Measurements from ENCODE around the gene IRGQ. TPM values are rescaled to one million over a fixed set of nuclear protein-coding genes. Genes with fewer than 3 reads are reported as not detected.
"Not testable (repeated sequence)": the region's sequence is repeated elsewhere in the genome, so short reads cannot be mapped to it uniquely, and the experiment has no call there.

IRGQ gene
- total and polyA plus RNA-seq, 2 experiments from 2014 or later, result 8.4 to 49.6 TPM

DNA sequence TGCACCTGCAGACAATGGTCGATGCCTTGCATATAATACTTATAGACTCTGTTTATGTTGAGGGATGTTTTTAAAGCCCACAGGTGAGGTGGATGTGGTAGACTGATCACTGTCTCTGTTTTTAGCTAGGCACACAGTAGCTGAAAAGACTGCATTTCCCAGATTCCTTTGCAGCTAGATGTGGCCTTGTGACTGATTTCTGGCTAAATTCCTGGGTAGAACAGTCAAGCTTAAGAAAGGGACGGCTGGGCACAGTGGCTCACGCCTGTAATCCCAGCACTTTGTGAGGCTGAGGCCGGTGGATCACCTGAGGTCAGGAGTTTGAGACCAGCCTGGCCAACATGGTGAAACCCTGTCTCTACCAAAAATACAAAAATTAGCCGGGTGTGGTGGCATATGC is 4.4 kb upstream of the IRGQ start:
- not testable (repeated sequence) for H3K27me3 ChIP-seq (ENCODE audit: insufficient read depth); ATAC-seq; H2AFZ ChIP-seq; H3K36me3 ChIP-seq (ENCODE audit: insufficient read depth); H3K4me3 ChIP-seq; H3K9me2 ChIP-seq (ENCODE audit: insufficient read depth); H3K27ac ChIP-seq (ENCODE audit: low read depth); H3K4me2 ChIP-seq; H3K27ac Mint-ChIP-seq; H4K20me1 ChIP-seq (replicated peaks; ENCODE audit: insufficient read depth); H3K4me3 Mint-ChIP-seq; H3F3A ChIP-seq (replicated peaks; ENCODE audit: low read depth); H3K36me3 Mint-ChIP-seq (ENCODE audit: low read depth); DNase-seq (ENCODE audit: low spot score); H3K9me3 Mint-ChIP-seq
- H3K4me1 ChIP-seq (ENCODE audit: insufficient read depth), result peaks cover 10% of the 10 kb centered on the region
- H3K79me2 ChIP-seq (replicated peaks; ENCODE audit: insufficient read depth), result peaks cover 19% of the 10 kb centered on the region
- Mint-ChIP-seq H3K4me1 (peaks cover 11% of the 10 kb centered on the region), H3K27me3 (ENCODE audit: insufficient read depth, low read depth, poor library complexity) (peaks cover 16% of the 10 kb centered on the region)

DNA sequence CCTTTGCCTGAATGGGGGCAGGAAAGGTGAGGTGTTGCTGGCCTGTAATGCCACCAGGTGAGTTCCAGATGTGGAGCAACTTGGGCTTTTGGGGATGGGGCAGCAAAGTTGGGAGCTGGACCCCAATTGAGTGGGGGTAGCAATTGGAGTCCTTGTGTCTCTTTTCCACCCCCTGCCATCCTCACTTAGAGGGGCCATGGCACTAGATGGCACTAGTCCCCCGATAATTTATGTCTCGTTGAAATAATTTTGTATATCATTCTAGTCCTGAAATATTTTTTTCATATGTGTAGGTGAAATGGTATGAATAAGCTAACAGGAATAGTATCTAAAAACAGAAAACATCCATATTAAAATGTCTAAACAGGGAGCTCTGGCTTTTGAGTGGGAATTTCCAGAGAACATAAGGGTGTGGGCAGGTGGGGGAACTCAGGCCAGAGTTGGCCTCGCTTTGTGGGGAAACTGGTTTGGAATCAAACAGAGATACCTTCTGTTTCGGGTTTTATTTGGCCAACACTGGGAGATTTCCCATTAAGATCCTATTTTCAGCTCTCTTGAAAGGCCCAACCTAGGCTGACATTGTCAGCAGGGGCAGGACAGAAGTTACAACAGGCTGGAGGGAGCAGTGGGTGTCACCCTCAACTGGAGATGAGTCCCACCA is 3.8 kb upstream of the IRGQ start:
- peaks cover 2% of the 10 kb centered on the region; the same call in 2 of the 3 replicates for H3K9me3 Mint-ChIP-seq
- no peak for ATAC-seq
- H3K4me2 ChIP-seq, result no peak overlapping the region
- H3K4me1 Mint-ChIP-seq, result peaks cover 11% of the 10 kb centered on the region
- H3F3A ChIP-seq (replicated peaks; ENCODE audit: low read depth), result 0 out of 2 replicates have a peak, but pooled peaks cover 7% of the 10 kb centered on the region
- H4K20me1 ChIP-seq (replicated peaks; ENCODE audit: insufficient read depth), result no peaks in the 10 kb centered on the region
- H3K27me3 Mint-ChIP-seq (ENCODE audit: insufficient read depth, low read depth, poor library complexity), result peaks cover 14% of the 10 kb centered on the region
- TF ChIP-seq CTCF (conservative IDR thresholded peaks at IDR 0.05; ENCODE audit: low read depth in 2 of 2) (peak in 1 of 2 experiments; percentile 21; a peak in 1 of 4 replicates), NANOG (IDR thresholded peaks at IDR 0.05; ENCODE audit: borderline replicate concordance) (no peak)
- no peaks in the 10 kb centered on the region for H3K27me3 ChIP-seq (ENCODE audit: insufficient read depth)
- DNase-seq (ENCODE audit: low spot score), result no peak
- peaks cover 4% of the 10 kb centered on the region for H3K36me3 Mint-ChIP-seq (ENCODE audit: low read depth)
- H3K27ac Mint-ChIP-seq, result no peak overlapping the region
- H3K36me3 ChIP-seq (ENCODE audit: insufficient read depth), result no peaks in the 10 kb centered on the region
- H3K79me2 ChIP-seq (replicated peaks; ENCODE audit: insufficient read depth), result peaks cover 19% of the 10 kb centered on the region
- H2AFZ ChIP-seq, result no peak overlapping the region
- H3K4me1 ChIP-seq (ENCODE audit: insufficient read depth), result peaks cover 10% of the 10 kb centered on the region
- H3K9me2 ChIP-seq (ENCODE audit: insufficient read depth), result no peaks in the 10 kb centered on the region
- H3K4me3 Mint-ChIP-seq, result no peak overlapping the region
- no peak overlapping the region for H3K27ac ChIP-seq (ENCODE audit: low read depth)
- H3K4me3 ChIP-seq, result no peak overlapping the region

- H3K4me1 ChIP-seq (ENCODE audit: insufficient read depth), result peaks cover 10% of the 10 kb centered on the region
- Mint-ChIP-seq H3K27me3 (ENCODE audit: insufficient read depth, low read depth, poor library complexity) (peaks cover 14% of the 10 kb centered on the region), H3K9me3 (peaks cover 2% of the 10 kb centered on the region; the same call in 2 of the 3 replicates), H3K27ac (no peak overlapping the region), H3K4me3 (peak overlapping the region; percentile 16; the same call in 1 of the 3 replicates), H3K4me1 (peaks cover 14% of the 10 kb centered on the region), H3K36me3 (ENCODE audit: low read depth) (peaks cover 9% of the 10 kb centered on the region)
- H3K36me3 ChIP-seq (ENCODE audit: insufficient read depth), result peaks cover 7% of the 10 kb centered on the region; the same call in 1 of the 2 replicates
- H3K9me2 ChIP-seq (ENCODE audit: insufficient read depth), result no peaks in the 10 kb centered on the region
- ATAC-seq, result no peak
- no peak for DNase-seq (ENCODE audit: low spot score)
- H2AFZ ChIP-seq, result no peak overlapping the region
- no peak overlapping the region for H3K4me2 ChIP-seq
- no peaks in the 10 kb centered on the region for H3K27me3 ChIP-seq (ENCODE audit: insufficient read depth)
- 0 out of 2 replicates have a peak, but pooled peaks cover 11% of the 10 kb centered on the region for H3F3A ChIP-seq (replicated peaks; ENCODE audit: low read depth)
- peaks cover 8% of the 10 kb centered on the region; the same call in 1 of the 2 replicates for H4K20me1 ChIP-seq (replicated peaks; ENCODE audit: insufficient read depth)
- H3K4me3 ChIP-seq, result no peak overlapping the region
- H3K79me2 ChIP-seq (replicated peaks; ENCODE audit: insufficient read depth), result peaks cover 23% of the 10 kb centered on the region
- no peak overlapping the region for H3K27ac ChIP-seq (ENCODE audit: low read depth)
- TF ChIP-seq NANOG (IDR thresholded peaks at IDR 0.05; ENCODE audit: borderline replicate concordance), result no peak
- TF ChIP-seq JUNB (IDR thresholded peaks at IDR 0.05; ENCODE audit: unreplicated experiment), result no peak
- TF ChIP-seq, protein P1, sequence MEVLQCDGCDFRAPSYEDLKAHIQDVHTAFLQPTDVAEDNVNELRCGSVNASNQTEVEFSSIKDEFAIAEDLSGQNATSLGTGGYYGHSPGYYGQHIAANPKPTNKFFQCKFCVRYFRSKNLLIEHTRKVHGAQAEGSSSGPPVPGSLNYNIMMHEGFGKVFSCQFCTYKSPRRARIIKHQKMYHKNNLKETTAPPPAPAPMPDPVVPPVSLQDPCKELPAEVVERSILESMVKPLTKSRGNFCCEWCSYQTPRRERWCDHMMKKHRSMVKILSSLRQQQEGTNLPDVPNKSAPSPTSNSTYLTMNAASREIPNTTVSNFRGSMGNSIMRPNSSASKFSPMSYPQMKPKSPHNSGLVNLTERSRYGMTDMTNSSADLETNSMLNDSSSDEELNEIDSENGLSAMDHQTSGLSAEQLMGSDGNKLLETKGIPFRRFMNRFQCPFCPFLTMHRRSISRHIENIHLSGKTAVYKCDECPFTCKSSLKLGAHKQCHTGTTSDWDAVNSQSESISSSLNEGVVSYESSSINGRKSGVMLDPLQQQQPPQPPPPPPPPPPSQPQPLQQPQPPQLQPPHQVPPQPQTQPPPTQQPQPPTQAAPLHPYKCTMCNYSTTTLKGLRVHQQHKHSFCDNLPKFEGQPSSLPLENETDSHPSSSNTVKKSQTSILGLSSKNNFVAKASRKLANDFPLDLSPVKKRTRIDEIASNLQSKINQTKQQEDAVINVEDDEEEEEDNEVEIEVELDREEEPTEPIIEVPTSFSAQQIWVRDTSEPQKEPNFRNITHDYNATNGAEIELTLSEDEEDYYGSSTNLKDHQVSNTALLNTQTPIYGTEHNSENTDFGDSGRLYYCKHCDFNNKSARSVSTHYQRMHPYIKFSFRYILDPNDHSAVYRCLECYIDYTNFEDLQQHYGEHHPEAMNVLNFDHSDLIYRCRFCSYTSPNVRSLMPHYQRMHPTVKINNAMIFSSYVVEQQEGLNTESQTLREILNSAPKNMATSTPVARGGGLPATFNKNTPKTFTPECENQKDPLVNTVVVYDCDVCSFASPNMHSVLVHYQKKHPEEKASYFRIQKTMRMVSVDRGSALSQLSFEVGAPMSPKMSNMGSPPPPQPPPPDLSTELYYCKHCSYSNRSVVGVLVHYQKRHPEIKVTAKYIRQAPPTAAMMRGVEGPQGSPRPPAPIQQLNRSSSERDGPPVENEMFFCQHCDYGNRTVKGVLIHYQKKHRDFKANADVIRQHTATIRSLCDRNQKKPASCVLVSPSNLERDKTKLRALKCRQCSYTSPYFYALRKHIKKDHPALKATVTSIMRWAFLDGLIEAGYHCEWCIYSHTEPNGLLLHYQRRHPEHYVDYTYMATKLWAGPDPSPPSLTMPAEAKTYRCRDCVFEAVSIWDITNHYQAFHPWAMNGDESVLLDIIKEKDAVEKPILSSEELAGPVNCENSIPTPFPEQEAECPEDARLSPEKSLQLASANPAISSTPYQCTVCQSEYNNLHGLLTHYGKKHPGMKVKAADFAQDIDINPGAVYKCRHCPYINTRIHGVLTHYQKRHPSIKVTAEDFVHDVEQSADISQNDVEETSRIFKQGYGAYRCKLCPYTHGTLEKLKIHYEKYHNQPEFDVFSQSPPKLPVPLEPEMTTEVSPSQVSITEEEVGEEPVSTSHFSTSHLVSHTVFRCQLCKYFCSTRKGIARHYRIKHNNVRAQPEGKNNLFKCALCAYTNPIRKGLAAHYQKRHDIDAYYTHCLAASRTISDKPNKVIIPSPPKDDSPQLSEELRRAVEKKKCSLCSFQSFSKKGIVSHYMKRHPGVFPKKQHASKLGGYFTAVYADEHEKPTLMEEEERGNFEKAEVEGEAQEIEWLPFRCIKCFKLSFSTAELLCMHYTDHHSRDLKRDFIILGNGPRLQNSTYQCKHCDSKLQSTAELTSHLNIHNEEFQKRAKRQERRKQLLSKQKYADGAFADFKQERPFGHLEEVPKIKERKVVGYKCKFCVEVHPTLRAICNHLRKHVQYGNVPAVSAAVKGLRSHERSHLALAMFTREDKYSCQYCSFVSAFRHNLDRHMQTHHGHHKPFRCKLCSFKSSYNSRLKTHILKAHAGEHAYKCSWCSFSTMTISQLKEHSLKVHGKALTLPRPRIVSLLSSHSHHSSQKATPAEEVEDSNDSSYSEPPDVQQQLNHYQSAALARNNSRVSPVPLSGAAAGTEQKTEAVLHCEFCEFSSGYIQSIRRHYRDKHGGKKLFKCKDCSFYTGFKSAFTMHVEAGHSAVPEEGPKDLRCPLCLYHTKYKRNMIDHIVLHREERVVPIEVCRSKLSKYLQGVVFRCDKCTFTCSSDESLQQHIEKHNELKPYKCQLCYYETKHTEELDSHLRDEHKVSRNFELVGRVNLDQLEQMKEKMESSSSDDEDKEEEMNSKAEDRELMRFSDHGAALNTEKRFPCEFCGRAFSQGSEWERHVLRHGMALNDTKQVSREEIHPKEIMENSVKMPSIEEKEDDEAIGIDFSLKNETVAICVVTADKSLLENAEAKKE (CRISPR knock-in tag; IDR thresholded peaks at IDR 0.05), result no peak
- TF ChIP-seq STAT1 (IDR thresholded peaks at IDR 0.05; ENCODE audit: unreplicated experiment), result no peak
- TF ChIP-seq ZNF114 (CRISPR knock-in tag; IDR thresholded peaks at IDR 0.05), result no peak
Observed at GRCh38 chr19:43598445-43599240, 2.7 kb upstream of the IRGQ start.
